ENCODE data around the gene POLR1G.

POLR1G gene

GRCh38 chr19:45414468-45414867 lies 8.0 kb downstream of the POLR1G start:
- DNase-seq (ENCODE audit: low read depth in 2 of 2): no peak
- no peak overlapping the region for H3K4me3 ChIP-seq (replicated peaks in 1 of 2; ENCODE audit: low read depth in 2 of 2, low read length in 2 of 2)
- no peak for TF ChIP-seq CTCF (IDR thresholded peaks at IDR 0.05; ENCODE audit: low read depth, low read length)

- TF ChIP-seq CTCF (IDR thresholded peaks at IDR 0.05; ENCODE audit: low read depth, low read length): no peak
- no peak for DNase-seq (ENCODE audit: low read depth in 2 of 2)
- H3K4me3 ChIP-seq (replicated peaks in 1 of 2; ENCODE audit: low read depth in 2 of 2, low read length in 2 of 2): no peak overlapping the region
Observed at GRCh38 chr19:45417151-45417550, 10.7 kb downstream of the POLR1G start.

- no peak for TF ChIP-seq CTCF (IDR thresholded peaks at IDR 0.05; ENCODE audit: low read depth, low read length)
- no peak overlapping the region for H3K4me3 ChIP-seq (replicated peaks in 1 of 2; ENCODE audit: low read depth in 2 of 2, low read length in 2 of 2)
- no peak for DNase-seq (ENCODE audit: low read depth in 2 of 2)
Observed at GRCh38 chr19:45418802-45419201, 12.4 kb downstream of the POLR1G start.

- TF ChIP-seq CTCF (IDR thresholded peaks at IDR 0.05; ENCODE audit: low read depth, low read length): no peak
- no peak overlapping the region for H3K4me3 ChIP-seq (replicated peaks in 1 of 2; ENCODE audit: low read depth in 2 of 2, low read length in 2 of 2)
- no peak for DNase-seq (ENCODE audit: low read depth in 2 of 2)
Observed at GRCh38 chr19:45419396-45419795, 13.0 kb downstream of the POLR1G start.

GRCh38 chr19:45419895-45420294 lies 13.5 kb downstream of the POLR1G start:
- no peak for TF ChIP-seq CTCF (IDR thresholded peaks at IDR 0.05; ENCODE audit: low read depth, low read length)
- DNase-seq (ENCODE audit: low read depth in 2 of 2): no peak
- no peak overlapping the region for H3K4me3 ChIP-seq (replicated peaks in 1 of 2; ENCODE audit: low read depth in 2 of 2, low read length in 2 of 2)

- TF ChIP-seq CTCF (IDR thresholded peaks at IDR 0.05; ENCODE audit: low read depth, low read length): no peak
- no peak overlapping the region for H3K4me3 ChIP-seq (replicated peaks in 1 of 2; ENCODE audit: low read depth in 2 of 2, low read length in 2 of 2)
Observed at GRCh38 chr19:45420356-45420755, 13.9 kb downstream of the POLR1G start.

GRCh38 chr19:45420871-45421270 lies 14.4 kb downstream of the POLR1G start:
- no peak for TF ChIP-seq CTCF (IDR thresholded peaks at IDR 0.05; ENCODE audit: low read depth, low read length)
- no peak overlapping the region for H3K4me3 ChIP-seq (replicated peaks in 1 of 2; ENCODE audit: low read depth in 2 of 2, low read length in 2 of 2)

More at GRCh38 chr19:45420356-45420755, 13.9 kb downstream of the POLR1G start:
- DNase-seq (ENCODE audit: low read depth in 2 of 2): no peak

More at GRCh38 chr19:45420871-45421270, 14.4 kb downstream of the POLR1G start:
- no peak for DNase-seq (ENCODE audit: low read depth in 2 of 2)

Data from cardiac fibroblast (primary cell).